HEK293T (cell line): ENCODE data around the gene ALPG.

Source experiments
- CTCF ChIA-PET: fragments of 350-600 bp; formaldehyde crosslinking; extraction: SDS; loops from one replicate; lab custom pipeline; 2021; ENCODE audit warnings: antibody characterized with exemption, inconsistent platforms; lab: Yijun Ruan, JAX
- POLR2A ChIA-PET: fragments of 350-600 bp; formaldehyde crosslinking; extraction: SDS; loops from one replicate; lab custom pipeline; 2020; ENCODE audit warnings: antibody characterized with exemption, inconsistent platforms; lab: Yijun Ruan, JAX
- DNase-seq: peaks from one replicate; pipeline ENCODE4 v3.0.0; 2012; ENCODE audit warnings: mixed read lengths; ENCODE audit errors: extremely low spot score
- ARNT ChIP-seq: fragments of 450-650 bp; IDR thresholded peaks from 2 replicates; pipeline ENCODE4 v1.6.1; 2017; ENCODE audit warnings: mild to moderate bottlenecking
- BHLHE40 ChIP-seq: fragments of 450-650 bp; IDR thresholded peaks from 2 replicates; pipeline ENCODE4 v1.6.1; 2016; ENCODE audit warnings: mild to moderate bottlenecking, moderate library complexity, borderline replicate concordance
- CTBP1 ChIP-seq: fragments of 450-650 bp; IDR thresholded peaks from 2 replicates; pipeline ENCODE4 v1.6.1; 2016; ENCODE audit warnings: borderline replicate concordance
- ELF4 ChIP-seq: fragments of 450-650 bp; IDR thresholded peaks from 2 replicates; pipeline ENCODE4 v1.6.1; 2017; ENCODE audit warnings: antibody characterized with exemption
- FOXA1 ChIP-seq: fragments of 450-650 bp; IDR thresholded peaks from 2 replicates; pipeline ENCODE4 v1.6.1; 2016; ENCODE audit warnings: mild to moderate bottlenecking
- FOXK2 ChIP-seq: fragments of 450-650 bp; IDR thresholded peaks from 2 replicates; pipeline ENCODE4 v1.6.1; 2016; ENCODE audit warnings: mild to moderate bottlenecking
- FOXM1 ChIP-seq: fragments of 450-650 bp; IDR thresholded peaks from 2 replicates; pipeline ENCODE4 v1.6.1; 2017; ENCODE audit warnings: mild to moderate bottlenecking, borderline replicate concordance
- HDGF ChIP-seq: fragments of 450-650 bp; IDR thresholded peaks from 2 replicates; pipeline ENCODE4 v1.6.1; 2017; ENCODE audit warnings: antibody characterized with exemption, borderline replicate concordance
- L3MBTL2 ChIP-seq: fragments of 450-650 bp; conservative IDR thresholded peaks from 2 replicates; pipeline ENCODE4 v1.6.1; 2016; ENCODE audit warnings: mild to moderate bottlenecking
- LEF1 ChIP-seq: fragments of 450-650 bp; IDR thresholded peaks from 2 replicates; pipeline ENCODE4 v1.6.1; 2017; ENCODE audit warnings: mild to moderate bottlenecking, borderline replicate concordance
- NFRKB ChIP-seq: fragments of 450-650 bp; IDR thresholded peaks from 2 replicates; pipeline ENCODE4 v1.6.1; 2016; ENCODE audit warnings: mild to moderate bottlenecking, moderate library complexity
- PKNOX1 ChIP-seq: fragments of 450-650 bp; IDR thresholded peaks from 2 replicates; pipeline ENCODE4 v1.6.1; 2016
- SP1 ChIP-seq: fragments of 450-650 bp; IDR thresholded peaks from 2 replicates; pipeline ENCODE4 v1.6.1; 2017
- SUZ12 ChIP-seq: fragments of 450-650 bp; IDR thresholded peaks from 2 replicates; pipeline ENCODE4 v1.6.1; 2016; ENCODE audit warnings: mild to moderate bottlenecking
- TARDBP ChIP-seq: fragments of 450-650 bp; IDR thresholded peaks from 2 replicates; pipeline ENCODE4 v1.6.1; 2016
- ZNF384 ChIP-seq: fragments of 450-650 bp; IDR thresholded peaks from 2 replicates; pipeline ENCODE4 v1.6.1; 2016

ALPG gene

GRCh38 chr2:232418056-232418455 is 11.4 kb downstream of the ALPG start:
- POLR2A ChIA-PET = no interaction called here
- DNase-seq = no peak
- TF ChIP-seq FOXA1 (no peak), ARNT (no peak), SP1 (no peak), FOXM1 (no peak), CTBP1 (no peak), PKNOX1 (no peak), ELF4 (no peak), FOXK2 (no peak), SUZ12 (no peak), BHLHE40 (no peak), NFRKB (no peak), LEF1 (no peak), HDGF (no peak), TARDBP (no peak), ZNF384 (no peak), L3MBTL2 (no peak)
- CTCF ChIA-PET = no interaction called here

- CTCF ChIA-PET = no interaction called here
- no peak for DNase-seq
- TF ChIP-seq BHLHE40 (no peak), FOXK2 (no peak), TARDBP (no peak), NFRKB (no peak), SUZ12 (no peak), FOXA1 (no peak), LEF1 (no peak), ELF4 (no peak), CTBP1 (no peak), L3MBTL2 (no peak), ARNT (no peak), SP1 (no peak), HDGF (no peak), ZNF384 (no peak), PKNOX1 (no peak), FOXM1 (no peak)
- POLR2A ChIA-PET = no interaction called here
These were observed 12.0 kb downstream of the ALPG start for GRCh38 chr2:232418466-232419244.

GRCh38 chr2:232419245-232420072 is 12.8 kb downstream of the ALPG start:
- CTCF ChIA-PET = interaction anchor here (0.6 kb wide), 1 partner anchor 832 kb away, joined by 3 read pairs; the partner anchor contains the start of gene ATG16L1
- no peak for TF ChIP-seq ELF4
- no peak for TF ChIP-seq PKNOX1
- no peak for TF ChIP-seq BHLHE40
- POLR2A ChIA-PET = no interaction called here
- DNase-seq = no peak

GRCh38 chr2:232420073-232420454 is 13.4 kb downstream of the ALPG start:
- DNase-seq = no peak
- POLR2A ChIA-PET = no interaction called here
- no peak for TF ChIP-seq ARNT
- no peak for TF ChIP-seq HDGF
- TF ChIP-seq TARDBP = no peak
- no peak for TF ChIP-seq BHLHE40
- TF ChIP-seq FOXM1 = no peak
- no peak for TF ChIP-seq L3MBTL2
- no peak for TF ChIP-seq FOXA1
- no peak for TF ChIP-seq ZNF384
- no peak for TF ChIP-seq SP1
- TF ChIP-seq SUZ12 = no peak
- TF ChIP-seq PKNOX1 = no peak
- TF ChIP-seq CTBP1 = no peak
- no peak for TF ChIP-seq FOXK2
- TF ChIP-seq NFRKB = no peak
- no peak for TF ChIP-seq LEF1
- no peak for TF ChIP-seq ELF4
- CTCF ChIA-PET = no interaction called here

- CTCF ChIA-PET = interaction anchor here (1.0 kb wide), 1 partner anchor 15 kb away, joined by 3 read pairs; no protein-coding TSS in a partner anchor
- peak; percentile 35 for DNase-seq
- POLR2A ChIA-PET = no interaction called here
- no peak for TF ChIP-seq ZNF384
- no peak for TF ChIP-seq ELF4
- TF ChIP-seq NFRKB = no peak
- TF ChIP-seq LEF1 = no peak
- TF ChIP-seq FOXK2 = no peak
- TF ChIP-seq HDGF = no peak
- TF ChIP-seq FOXA1 = no peak
- no peak for TF ChIP-seq BHLHE40
- TF ChIP-seq PKNOX1 = no peak
- TF ChIP-seq FOXM1 = no peak
- no peak for TF ChIP-seq SP1
- TF ChIP-seq ARNT = no peak
- TF ChIP-seq CTBP1 = no peak
- no peak for TF ChIP-seq L3MBTL2
- TF ChIP-seq TARDBP = no peak
- no peak for TF ChIP-seq SUZ12
These were observed 14.0 kb downstream of the ALPG start for GRCh38 chr2:232420463-232421188.
